Gastroesophageal sphincter (tissue), 3 donors: Measurements from ENCODE around the gene ZDHHC12.

Source experiments
- EP300 ChIP-seq: sonication (generic); formaldehyde crosslinking; IDR thresholded peaks from one replicate; pipeline ENCODE4 v1.6.1; 2017; ENCODE audit warnings: antibody characterized with exemption, mild to moderate bottlenecking
- POLR2A ChIP-seq, 2 donors: fragments of 450-650 bp; IDR thresholded peaks; one replicate each; pipeline ENCODE4 v1.6.1; 2017; ENCODE audit warnings: antibody characterized with exemption in 2 of 2, mild to moderate bottlenecking in 2 of 2, moderate library complexity in 1 of 2
- POLR2AphosphoS5 ChIP-seq: sonication (generic); formaldehyde crosslinking; IDR thresholded peaks from one replicate; pipeline ENCODE4 v1.6.1; 2017; ENCODE audit warnings: antibody characterized with exemption
- TF ChIP-seq, protein P1 (sequence below), 4 experiments: fragments of 200-600 bp in 2 of 4; fragments of 450-650 bp in 2 of 4; sonication (generic) in 1 of 4; IDR thresholded peaks; one replicate each; pipeline ENCODE4 v1.5.1; 2017 to 2019; ENCODE audit warnings: antibody characterized with exemption in 4 of 4, mild to moderate bottlenecking in 2 of 4, moderate library complexity in 2 of 4

DNA sequence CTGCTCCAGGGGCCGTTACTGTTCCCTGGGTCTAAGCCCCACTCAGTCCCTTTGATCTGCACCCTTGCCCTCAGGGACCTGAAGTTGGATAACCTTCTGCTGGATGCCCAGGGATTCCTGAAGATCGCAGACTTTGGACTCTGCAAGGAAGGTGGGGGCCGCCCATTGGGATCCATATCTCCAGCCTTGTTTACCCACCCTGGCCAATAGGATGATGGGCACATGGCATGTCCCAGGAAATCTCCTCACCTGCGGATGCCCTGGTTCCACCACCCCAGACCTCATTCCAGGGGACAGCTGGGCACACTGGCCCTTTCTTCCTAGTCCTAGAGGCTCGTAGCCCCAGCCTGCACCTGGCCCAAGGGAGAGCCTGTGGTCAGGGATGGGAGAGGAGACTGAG lies 5.5 kb downstream of the ZDHHC12 start:
- TF ChIP-seq EP300 (no peak), POLR2AphosphoS5 (no peak), POLR2A (IDR thresholded peaks at IDR 0.05) (no peak)
- TF ChIP-seq, protein P1, sequence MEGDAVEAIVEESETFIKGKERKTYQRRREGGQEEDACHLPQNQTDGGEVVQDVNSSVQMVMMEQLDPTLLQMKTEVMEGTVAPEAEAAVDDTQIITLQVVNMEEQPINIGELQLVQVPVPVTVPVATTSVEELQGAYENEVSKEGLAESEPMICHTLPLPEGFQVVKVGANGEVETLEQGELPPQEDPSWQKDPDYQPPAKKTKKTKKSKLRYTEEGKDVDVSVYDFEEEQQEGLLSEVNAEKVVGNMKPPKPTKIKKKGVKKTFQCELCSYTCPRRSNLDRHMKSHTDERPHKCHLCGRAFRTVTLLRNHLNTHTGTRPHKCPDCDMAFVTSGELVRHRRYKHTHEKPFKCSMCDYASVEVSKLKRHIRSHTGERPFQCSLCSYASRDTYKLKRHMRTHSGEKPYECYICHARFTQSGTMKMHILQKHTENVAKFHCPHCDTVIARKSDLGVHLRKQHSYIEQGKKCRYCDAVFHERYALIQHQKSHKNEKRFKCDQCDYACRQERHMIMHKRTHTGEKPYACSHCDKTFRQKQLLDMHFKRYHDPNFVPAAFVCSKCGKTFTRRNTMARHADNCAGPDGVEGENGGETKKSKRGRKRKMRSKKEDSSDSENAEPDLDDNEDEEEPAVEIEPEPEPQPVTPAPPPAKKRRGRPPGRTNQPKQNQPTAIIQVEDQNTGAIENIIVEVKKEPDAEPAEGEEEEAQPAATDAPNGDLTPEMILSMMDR (IDR thresholded peaks at IDR 0.05), result no peak
